ENCODE data around the gene KRT85.

KRT85 gene

DNA sequence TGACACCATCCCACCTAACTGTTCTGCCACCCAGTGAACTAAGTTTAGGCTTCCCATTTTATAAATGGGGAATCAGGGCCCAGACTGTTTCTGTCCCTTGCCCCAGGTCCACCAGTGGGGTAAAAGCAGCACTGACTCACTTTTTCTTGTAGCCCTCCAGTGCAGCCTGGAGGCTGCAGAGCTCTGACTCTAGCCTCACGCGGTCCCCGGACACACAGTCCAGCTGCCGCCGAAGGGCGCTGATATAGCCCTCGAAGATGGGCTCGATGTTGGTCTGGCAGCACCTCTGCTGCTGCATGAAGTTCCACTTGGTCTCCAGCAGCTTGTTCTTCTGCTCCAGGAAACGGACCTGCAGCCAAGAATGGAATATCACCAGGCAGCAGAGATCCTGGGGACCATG lies 36.3 kb upstream of the KRT85 start:
- no peaks in the 10 kb centered on the region for H3K36me3 ChIP-seq (ENCODE audit: insufficient read depth, low read length)
- H3K9me3 ChIP-seq (ENCODE audit: low read length): no peaks in the 10 kb centered on the region
- H3K27me3 ChIP-seq (ENCODE audit: control insufficient read depth in 1 of 2, insufficient read depth in 2 of 2, low read length in 2 of 2): peaks cover 0 to 4% of the 10 kb centered on the region in 2 donors
- no peak overlapping the region for H3K9ac ChIP-seq (ENCODE audit: low read length)
- no peak overlapping the region for H3K4me3 ChIP-seq (ENCODE audit: low read depth in 1 of 2, low read length in 2 of 2)
- H3K4me1 ChIP-seq (ENCODE audit: insufficient read depth, low read length): no peaks in the 10 kb centered on the region
- H3K27ac ChIP-seq (ENCODE audit: low read depth, low read length): no peak overlapping the region

DNA sequence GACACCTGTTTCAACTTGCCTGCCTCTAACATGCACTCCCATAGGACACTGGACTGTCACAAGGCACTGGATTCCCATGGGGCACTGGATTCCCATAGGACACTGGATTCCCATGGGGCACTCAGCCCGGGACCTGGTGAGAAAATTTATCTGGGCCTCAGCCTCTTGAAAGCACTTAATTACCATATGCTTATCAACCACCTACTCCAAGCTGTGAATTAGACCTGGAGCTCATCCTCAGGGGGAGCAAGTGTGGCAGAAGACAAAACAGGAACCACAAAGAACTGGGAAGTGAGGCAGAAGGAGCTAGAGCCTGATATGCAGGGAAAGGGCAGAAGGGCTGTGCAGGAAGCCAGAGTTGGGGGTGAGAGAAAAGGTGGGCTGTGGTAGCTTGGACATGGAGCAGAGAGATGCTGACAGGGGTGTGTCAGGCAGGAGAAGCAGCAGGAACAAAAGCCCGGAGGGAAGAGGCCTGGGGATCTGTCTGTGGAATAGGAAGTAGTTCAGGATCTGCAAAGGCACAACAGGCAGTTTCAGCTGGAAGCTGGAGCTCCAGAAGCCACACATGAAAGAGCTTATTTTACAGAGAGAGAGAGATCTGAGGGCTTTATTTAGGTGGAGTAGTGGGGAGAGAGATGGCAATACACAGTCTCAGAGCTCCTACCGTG lies 35.7 kb upstream of the KRT85 start:
- Histone ChIP-seq H3K36me3 (ENCODE audit: insufficient read depth, low read length) (no peaks in the 10 kb centered on the region), H3K27ac (ENCODE audit: low read depth, low read length) (no peak overlapping the region), H3K4me1 (ENCODE audit: insufficient read depth, low read length) (no peaks in the 10 kb centered on the region), H3K4me3 (ENCODE audit: low read depth in 1 of 2, low read length in 2 of 2) (no peak overlapping the region), H3K9me3 (ENCODE audit: low read length) (no peaks in the 10 kb centered on the region), H3K27me3 (ENCODE audit: control insufficient read depth in 1 of 2, insufficient read depth in 2 of 2, low read length in 2 of 2) (peaks cover 0 to 4% of the 10 kb centered on the region in 2 donors), H3K9ac (ENCODE audit: low read length) (no peak overlapping the region)

DNA sequence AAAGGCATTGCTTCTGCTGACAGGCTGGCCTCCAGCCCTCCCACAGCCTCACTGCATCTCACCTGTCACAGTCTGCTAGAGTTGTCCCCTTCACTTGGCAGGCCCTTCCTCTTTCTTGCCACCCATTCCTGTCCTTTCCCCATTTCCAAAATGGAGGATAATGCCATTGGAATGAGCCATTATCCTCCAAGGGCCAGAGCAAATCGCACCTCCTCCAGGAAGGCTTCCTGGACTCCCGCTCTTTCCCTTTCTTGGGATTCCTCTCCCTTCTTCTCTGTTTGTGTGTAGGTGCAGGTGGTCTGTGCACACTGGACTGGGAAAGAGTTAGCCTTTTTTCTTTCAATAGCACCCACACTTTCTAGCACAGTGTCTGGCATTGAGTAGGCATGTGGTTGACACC lies 35.1 kb upstream of the KRT85 start:
- Histone ChIP-seq H3K27me3 (ENCODE audit: control insufficient read depth in 1 of 2, insufficient read depth in 2 of 2, low read length in 2 of 2) (peaks cover 0 to 4% of the 10 kb centered on the region in 2 donors), H3K27ac (ENCODE audit: low read depth, low read length) (no peak overlapping the region), H3K4me3 (ENCODE audit: low read depth in 1 of 2, low read length in 2 of 2) (no peak overlapping the region), H3K36me3 (ENCODE audit: insufficient read depth, low read length) (no peaks in the 10 kb centered on the region), H3K9me3 (ENCODE audit: low read length) (no peaks in the 10 kb centered on the region), H3K9ac (ENCODE audit: low read length) (no peak overlapping the region), H3K4me1 (ENCODE audit: insufficient read depth, low read length) (no peaks in the 10 kb centered on the region)

DNA sequence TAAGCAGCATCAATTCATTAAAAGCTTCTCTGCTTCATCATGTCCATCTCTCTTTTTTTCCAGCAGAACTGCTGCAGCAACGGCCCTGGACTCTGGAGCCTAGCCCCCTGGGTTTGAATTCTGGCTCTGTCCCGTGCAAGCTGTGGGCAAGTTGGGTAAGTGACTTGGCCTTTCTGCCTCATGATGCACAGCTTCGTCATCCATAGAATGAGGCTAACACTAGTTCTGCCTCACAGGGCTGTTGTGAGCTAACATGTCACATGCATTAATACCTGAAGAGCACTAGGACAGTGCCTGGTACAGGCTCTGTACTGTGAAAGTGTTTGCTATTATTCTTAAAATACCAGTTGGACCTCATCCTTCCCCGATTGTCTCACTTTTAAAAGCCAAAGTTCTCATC lies 34.6 kb upstream of the KRT85 start:
- no peak overlapping the region for H3K4me3 ChIP-seq (ENCODE audit: low read depth in 1 of 2, low read length in 2 of 2)
- H3K36me3 ChIP-seq (ENCODE audit: insufficient read depth, low read length): no peaks in the 10 kb centered on the region
- no peaks in the 10 kb centered on the region for H3K4me1 ChIP-seq (ENCODE audit: insufficient read depth, low read length)
- peaks cover 0 to 4% of the 10 kb centered on the region in 2 donors for H3K27me3 ChIP-seq (ENCODE audit: control insufficient read depth in 1 of 2, insufficient read depth in 2 of 2, low read length in 2 of 2)
- no peaks in the 10 kb centered on the region for H3K9me3 ChIP-seq (ENCODE audit: low read length)
- H3K9ac ChIP-seq (ENCODE audit: low read length): no peak overlapping the region
- H3K27ac ChIP-seq (ENCODE audit: low read depth, low read length): no peak overlapping the region

DNA sequence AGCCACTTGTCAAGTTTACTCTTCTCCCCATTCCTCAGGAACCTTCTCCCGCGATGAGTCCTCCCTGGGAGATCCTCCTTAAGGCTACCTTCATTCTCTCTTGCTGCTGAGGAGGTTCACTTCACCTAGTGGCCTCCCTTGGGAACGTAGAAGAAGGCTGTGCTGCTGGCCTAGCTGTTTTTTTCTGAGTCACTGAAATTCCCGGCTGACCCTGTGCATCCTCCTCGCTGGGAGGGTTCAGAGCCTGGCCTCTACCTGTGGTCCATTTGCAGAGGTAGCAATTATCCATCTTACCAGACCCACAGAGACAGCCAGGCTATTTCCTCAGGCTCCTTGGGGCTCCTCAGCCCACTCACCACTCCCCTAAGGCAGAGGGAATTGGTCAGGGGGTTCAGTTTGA lies 34.2 kb upstream of the KRT85 start:
- Histone ChIP-seq H3K36me3 (ENCODE audit: insufficient read depth, low read length) (no peaks in the 10 kb centered on the region), H3K27me3 (ENCODE audit: control insufficient read depth in 1 of 2, insufficient read depth in 2 of 2, low read length in 2 of 2) (peaks cover 0 to 4% of the 10 kb centered on the region in 2 donors), H3K9ac (ENCODE audit: low read length) (no peak overlapping the region), H3K9me3 (ENCODE audit: low read length) (no peaks in the 10 kb centered on the region), H3K4me3 (ENCODE audit: low read depth in 1 of 2, low read length in 2 of 2) (no peak overlapping the region), H3K4me1 (ENCODE audit: insufficient read depth, low read length) (no peaks in the 10 kb centered on the region), H3K27ac (ENCODE audit: low read depth, low read length) (no peak overlapping the region)

DNA sequence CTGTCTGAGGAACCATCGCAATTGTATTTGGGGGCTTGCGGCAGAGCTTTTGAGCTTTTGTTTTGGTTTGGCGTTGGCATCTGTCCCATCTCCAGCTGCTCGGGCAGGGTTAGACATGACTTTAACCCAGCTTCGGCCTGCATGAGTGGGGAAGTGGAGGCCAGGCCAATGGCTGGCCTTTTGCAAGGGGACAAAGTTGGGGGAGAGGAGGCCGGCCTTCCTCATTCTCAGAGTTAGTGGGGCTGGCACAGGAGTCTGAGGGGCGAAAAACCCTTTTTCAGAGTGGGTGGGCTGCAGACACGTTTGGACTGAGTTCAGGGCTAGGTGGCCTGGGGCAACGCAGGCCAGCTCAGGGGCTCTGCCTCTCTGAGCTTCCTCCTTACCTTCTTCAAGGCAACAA lies 33.6 kb upstream of the KRT85 start:
- H3K4me1 ChIP-seq (ENCODE audit: insufficient read depth, low read length): no peaks in the 10 kb centered on the region
- H3K27me3 ChIP-seq (ENCODE audit: control insufficient read depth in 1 of 2, insufficient read depth in 2 of 2, low read length in 2 of 2): peaks cover 0 to 4% of the 10 kb centered on the region in 2 donors
- no peaks in the 10 kb centered on the region for H3K9me3 ChIP-seq (ENCODE audit: low read length)
- no peaks in the 10 kb centered on the region for H3K36me3 ChIP-seq (ENCODE audit: insufficient read depth, low read length)
- H3K27ac ChIP-seq (ENCODE audit: low read depth, low read length): no peak overlapping the region
- no peak overlapping the region for H3K9ac ChIP-seq (ENCODE audit: low read length)
- H3K4me3 ChIP-seq (ENCODE audit: low read depth in 1 of 2, low read length in 2 of 2): no peak overlapping the region

DNA sequence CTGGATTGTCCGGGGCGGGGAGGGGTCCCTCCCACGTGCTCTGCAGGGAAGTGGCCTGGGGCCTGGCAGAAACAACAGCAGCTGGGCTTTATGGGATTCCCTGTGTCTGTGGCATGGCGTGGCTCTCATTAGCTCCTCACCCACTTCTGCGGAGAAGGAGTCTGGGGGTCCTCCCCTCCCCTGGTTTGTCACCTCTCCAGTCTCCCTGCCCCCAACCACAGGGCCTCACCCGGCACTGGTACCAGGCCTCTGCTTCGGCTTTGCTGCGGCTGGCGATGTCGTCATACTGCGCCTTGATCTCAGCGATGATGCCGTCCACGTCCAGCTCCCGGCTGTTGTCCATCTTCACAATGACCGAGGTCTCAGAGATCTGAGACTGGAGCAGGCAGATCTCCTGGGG lies 32.5 kb upstream of the KRT85 start:
- no peaks in the 10 kb centered on the region for H3K4me1 ChIP-seq (ENCODE audit: insufficient read depth, low read length)
- no peaks in the 10 kb centered on the region for H3K9me3 ChIP-seq (ENCODE audit: low read length)
- H3K9ac ChIP-seq (ENCODE audit: low read length): no peak overlapping the region
- H3K36me3 ChIP-seq (ENCODE audit: insufficient read depth, low read length): no peaks in the 10 kb centered on the region
- peaks cover 0 to 4% of the 10 kb centered on the region in 2 donors for H3K27me3 ChIP-seq (ENCODE audit: control insufficient read depth in 1 of 2, insufficient read depth in 2 of 2, low read length in 2 of 2)
- no peak overlapping the region for H3K4me3 ChIP-seq (ENCODE audit: low read depth in 1 of 2, low read length in 2 of 2)
- H3K27ac ChIP-seq (ENCODE audit: low read depth, low read length): no peak overlapping the region

DNA sequence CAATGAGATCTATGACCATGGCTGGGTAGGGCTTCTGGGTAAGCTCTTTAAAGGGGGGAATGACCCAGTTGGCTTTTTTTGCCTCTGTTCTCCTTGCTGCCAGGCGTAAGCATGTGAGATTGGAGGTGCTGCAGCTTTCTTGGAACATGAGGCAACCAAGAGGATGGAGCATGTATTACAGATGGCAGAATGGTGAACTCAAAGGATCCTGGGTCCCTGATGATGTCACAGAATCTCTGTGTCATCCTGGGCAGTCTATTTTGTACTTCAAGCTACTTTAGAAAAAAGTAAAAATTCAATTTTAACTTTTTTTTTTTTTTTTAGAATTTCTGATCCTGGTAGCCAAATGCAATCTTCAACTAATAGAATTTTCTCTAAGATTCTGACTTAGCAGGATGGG lies 30.9 kb upstream of the KRT85 start:
- Histone ChIP-seq H3K9me3 (ENCODE audit: low read length) (no peaks in the 10 kb centered on the region), H3K27me3 (ENCODE audit: control insufficient read depth in 1 of 2, insufficient read depth in 2 of 2, low read length in 2 of 2) (no peaks in the 10 kb centered on the region), H3K4me3 (ENCODE audit: low read depth in 1 of 2, low read length in 2 of 2) (no peak overlapping the region), H3K27ac (ENCODE audit: low read depth, low read length) (no peak overlapping the region), H3K4me1 (ENCODE audit: insufficient read depth, low read length) (no peaks in the 10 kb centered on the region), H3K36me3 (ENCODE audit: insufficient read depth, low read length) (no peaks in the 10 kb centered on the region), H3K9ac (ENCODE audit: low read length) (no peak overlapping the region)

DNA sequence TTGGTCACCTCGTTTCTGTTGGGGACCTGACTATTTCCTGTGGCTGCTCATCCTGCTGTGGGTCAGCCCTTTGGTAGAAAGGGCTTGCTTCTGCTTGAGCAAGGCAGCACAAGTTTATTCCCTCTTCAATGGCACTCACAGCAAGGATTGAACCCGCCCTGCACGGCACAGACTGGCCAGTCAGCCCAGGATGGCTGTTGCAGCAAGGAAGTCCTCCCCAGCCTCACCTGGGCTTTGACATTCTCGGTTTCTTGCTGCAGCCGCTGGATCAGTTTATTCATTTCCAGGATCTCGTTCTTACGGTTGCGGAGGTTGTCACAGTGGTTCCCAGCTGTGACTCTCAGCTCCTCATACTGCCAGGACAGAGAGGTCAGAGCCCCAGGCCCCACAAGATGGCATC lies 29.4 kb upstream of the KRT85 start:
- Histone ChIP-seq H3K27ac (ENCODE audit: low read depth, low read length) (no peak overlapping the region), H3K4me1 (ENCODE audit: insufficient read depth, low read length) (peaks cover 2% of the 10 kb centered on the region), H3K4me3 (ENCODE audit: low read depth in 1 of 2, low read length in 2 of 2) (no peak overlapping the region), H3K9me3 (ENCODE audit: low read length) (no peaks in the 10 kb centered on the region), H3K9ac (ENCODE audit: low read length) (no peak overlapping the region), H3K27me3 (ENCODE audit: control insufficient read depth in 1 of 2, insufficient read depth in 2 of 2, low read length in 2 of 2) (no peaks in the 10 kb centered on the region), H3K36me3 (ENCODE audit: insufficient read depth, low read length) (no peaks in the 10 kb centered on the region)

DNA sequence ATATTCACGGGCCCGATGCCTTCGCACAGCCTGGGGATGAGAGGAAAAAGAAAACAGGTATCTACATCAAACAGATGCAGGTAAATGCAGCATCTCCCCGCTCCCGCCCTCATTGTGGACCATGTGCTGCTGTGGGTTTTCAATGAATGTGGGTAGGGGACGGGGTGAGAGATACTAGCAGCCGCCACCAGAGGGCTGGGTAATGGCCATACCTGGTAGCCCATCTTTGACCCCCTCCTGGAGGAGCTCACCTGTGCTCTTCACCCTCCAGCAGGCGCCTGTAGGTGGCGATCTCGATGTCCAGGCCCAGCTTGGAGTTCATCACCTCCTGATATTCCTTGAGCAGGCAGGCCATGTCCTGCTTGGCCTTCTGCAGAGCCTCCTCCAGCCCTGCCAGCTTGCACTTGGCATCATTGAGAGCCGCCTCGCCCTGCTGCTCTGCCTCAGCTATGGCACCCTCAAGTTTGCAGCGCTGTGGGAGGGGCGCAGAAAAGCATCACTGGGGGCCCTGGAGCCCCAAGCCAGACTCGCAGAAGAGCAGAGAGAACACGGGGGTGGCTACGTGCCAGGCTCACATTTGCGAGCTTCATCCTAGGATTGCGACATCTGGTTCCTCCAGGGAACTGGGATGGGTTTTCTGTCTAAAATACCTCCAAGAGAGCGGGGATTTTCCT lies 28.6 kb upstream of the KRT85 start:
- H3K27me3 ChIP-seq (ENCODE audit: control insufficient read depth in 1 of 2, insufficient read depth in 2 of 2, low read length in 2 of 2): no peaks in the 10 kb centered on the region
- no peak overlapping the region for H3K9ac ChIP-seq (ENCODE audit: low read length)
- peaks cover 10% of the 10 kb centered on the region for H3K4me1 ChIP-seq (ENCODE audit: insufficient read depth, low read length)
- no peak overlapping the region for H3K27ac ChIP-seq (ENCODE audit: low read depth, low read length)
- no peaks in the 10 kb centered on the region for H3K36me3 ChIP-seq (ENCODE audit: insufficient read depth, low read length)
- H3K9me3 ChIP-seq (ENCODE audit: low read length): no peaks in the 10 kb centered on the region
- H3K4me3 ChIP-seq (ENCODE audit: low read depth in 1 of 2, low read length in 2 of 2): no peak overlapping the region

DNA sequence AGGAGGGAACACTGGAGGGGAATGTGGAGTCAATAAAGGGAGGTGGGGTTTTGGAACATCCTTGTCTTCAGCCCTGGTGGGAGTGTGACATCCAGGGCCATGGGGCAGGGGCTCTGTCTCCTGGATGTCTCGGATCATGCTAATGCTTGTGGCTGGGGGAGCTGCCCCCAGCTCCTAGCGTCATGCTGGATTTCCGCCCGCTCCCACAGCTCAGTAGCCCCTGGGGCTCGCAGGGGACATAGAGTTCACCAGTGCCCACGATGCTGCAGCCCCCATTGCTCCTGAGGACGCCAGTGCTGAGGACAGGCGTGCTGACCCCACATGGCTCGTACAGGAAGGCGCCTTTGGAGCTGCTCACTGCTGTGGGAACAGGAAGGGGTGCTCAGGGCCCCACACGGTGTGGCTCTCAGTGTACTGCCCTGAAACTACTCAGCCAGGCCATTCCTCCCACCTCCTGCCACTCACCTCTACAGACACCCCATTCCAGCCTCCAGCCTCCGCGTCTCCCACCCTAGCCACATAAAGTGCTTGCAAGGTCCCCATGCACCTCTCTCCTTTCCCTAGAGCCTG lies 27.6 kb upstream of the KRT85 start:
- H3K27me3 ChIP-seq (ENCODE audit: control insufficient read depth in 1 of 2, insufficient read depth in 2 of 2, low read length in 2 of 2): no peaks in the 10 kb centered on the region
- no peak overlapping the region for H3K9ac ChIP-seq (ENCODE audit: low read length)
- no peak overlapping the region for H3K27ac ChIP-seq (ENCODE audit: low read depth, low read length)
- H3K4me1 ChIP-seq (ENCODE audit: insufficient read depth, low read length): peaks cover 12% of the 10 kb centered on the region
- no peak overlapping the region for H3K4me3 ChIP-seq (ENCODE audit: low read depth in 1 of 2, low read length in 2 of 2)
- H3K36me3 ChIP-seq (ENCODE audit: insufficient read depth, low read length): no peaks in the 10 kb centered on the region
- no peaks in the 10 kb centered on the region for H3K9me3 ChIP-seq (ENCODE audit: low read length)

Measured in muscle layer of colon (tissue), 2 donors.